HG03025 (cell line): Measurements from ENCODE around the gene CYB5A.

Experiments used
- ATAC-seq: cut with Tn5 transposase; IDR thresholded peaks from one replicate; pipeline ENCODE4 v1.9.1; 2021; ENCODE audit warnings: mild to moderate bottlenecking, moderate library complexity; ENCODE audit not compliant: unreplicated experiment, low FRiP score

CYB5A gene

GRCh38 chr18:74225193-74225840 is 66.4 kb downstream of the CYB5A start:
- no peak for ATAC-seq

GRCh38 chr18:74222710-74223494 is 68.9 kb downstream of the CYB5A start:
- no peak for ATAC-seq

GRCh38 chr18:74221081-74221480 is 70.7 kb downstream of the CYB5A start:
- ATAC-seq, result no peak

- ATAC-seq, result no peak
These were observed 72.7 kb downstream of the CYB5A start for GRCh38 chr18:74219056-74219455.

- no peak for ATAC-seq
These were observed 74.2 kb downstream of the CYB5A start for GRCh38 chr18:74217476-74218143.

GRCh38 chr18:74216661-74217110 is 75.1 kb downstream of the CYB5A start:
- ATAC-seq, result no peak

GRCh38 chr18:74215863-74216262 is 75.9 kb downstream of the CYB5A start:
- ATAC-seq, result no peak

- ATAC-seq, result no peak
These were observed 78.3 kb downstream of the CYB5A start for GRCh38 chr18:74213429-74213828.

GRCh38 chr18:74204526-74205152 is 87.1 kb downstream of the CYB5A start:
- no peak for ATAC-seq

GRCh38 chr18:74203811-74204210 is 88.0 kb downstream of the CYB5A start:
- ATAC-seq, result no peak
